Measurements from ENCODE around the gene COL1A1.

DNA sequence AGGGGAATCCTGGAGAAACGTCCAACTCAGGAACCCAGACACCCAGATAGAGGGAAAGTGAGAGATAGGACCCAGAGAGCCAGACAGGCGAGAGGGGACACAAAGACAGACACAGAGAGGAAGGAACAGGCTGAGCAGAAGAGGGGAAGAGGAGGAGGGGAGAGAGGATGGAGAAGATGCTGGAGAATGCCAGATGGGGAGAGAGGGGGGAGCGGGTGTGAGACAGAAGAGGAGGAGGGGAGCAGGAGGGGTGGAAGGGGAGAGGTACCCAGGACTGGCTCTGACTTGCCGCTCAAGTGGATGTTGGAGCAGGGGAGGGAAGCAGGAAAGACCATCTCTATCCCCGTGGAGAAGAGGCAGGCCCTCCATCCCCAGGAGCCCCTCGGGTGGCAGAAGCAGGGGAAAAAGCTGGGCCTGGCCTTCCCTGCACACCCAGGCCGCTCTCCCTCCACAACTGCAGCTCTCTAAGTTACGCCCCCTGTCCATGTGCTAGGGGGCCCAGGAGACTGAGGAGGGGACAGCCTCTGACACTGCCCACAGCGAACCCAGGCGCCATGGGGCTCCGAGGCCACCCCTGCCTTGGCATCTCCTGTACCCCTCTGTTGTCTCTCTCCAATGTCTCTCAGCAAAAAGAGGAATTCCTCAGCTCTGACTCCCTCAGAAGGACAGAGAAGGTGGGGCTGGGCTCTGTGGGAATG, 55.8 kb downstream of the COL1A1 start:
- TF ChIP-seq EZH2 (IDR thresholded peaks at IDR 0.05) (no peak), EZH2phosphoT487 (IDR thresholded peaks at IDR 0.05) (no peak), CTCF (IDR thresholded peaks at IDR 0.05) (no peak)

Measured in neural progenitor cell (in vitro differentiated cells).